Prostate gland (tissue), 2 donors: ENCODE results near the gene DMD. TPM values are rescaled to one million over a fixed set of nuclear protein-coding genes. Genes with fewer than 3 reads are reported as not detected.

ENCODE experiments used
- DNase-seq: peaks from one replicate; pipeline ENCODE4 v3.0.0-alpha.2; 2019; ENCODE audit warnings: low spot score
- H3K27ac ChIP-seq, 2 donors: fragments of 200-600 bp; sonication (generic); 2 replicates each; pipeline ENCODE4 v1.5.1; 2017 to 2019
- H3K27me3 ChIP-seq: fragments of 200-600 bp; sonication (generic); replicated peaks from 2 replicates; pipeline ENCODE4 v1.5.1; 2019; ENCODE audit not compliant: insufficient read depth
- H3K36me3 ChIP-seq, 2 donors: fragments of 200-600 bp; sonication (generic); 1 replicate in 1 of 2; 2 replicates in 1 of 2; pipeline versions ENCODE4 v1.5.1 to v1.8.1; 2017 to 2019
- H3K4me1 ChIP-seq: fragments of 200-600 bp; sonication (generic); replicated peaks from 2 replicates; pipeline ENCODE4 v1.5.1; 2019
- H3K4me3 ChIP-seq, 2 donors: fragments of 200-600 bp; sonication (generic); 2 replicates each; pipeline ENCODE4 v1.5.1; 2017 to 2019
- H3K9me3 ChIP-seq: fragments of 200-600 bp; sonication (generic); 2 replicates; pipeline ENCODE4 v1.5.1; 2017
- CTCF ChIP-seq, 4 experiments: fragments of 200-600 bp in 2 of 4; fragments of 450-650 bp in 2 of 4; sonication (generic) in 2 of 4; IDR thresholded peaks; 1 replicate in 3 of 4; 2 replicates in 1 of 4; pipeline ENCODE4 v1.5.1; 2016 to 2019; ENCODE audit warnings: antibody characterized with exemption in 4 of 4, mild to moderate bottlenecking in 2 of 4, moderate library complexity in 2 of 4
- POLR2A ChIP-seq: fragments of 450-650 bp; IDR thresholded peaks from one replicate; pipeline ENCODE4 v1.6.1; 2016; ENCODE audit warnings: antibody characterized with exemption, mild to moderate bottlenecking
- POLR2AphosphoS5 ChIP-seq: sonication (generic); formaldehyde crosslinking; IDR thresholded peaks from one replicate; pipeline ENCODE4 v1.6.1; 2017; ENCODE audit warnings: antibody characterized with exemption
- WGBS: methylation state at CpG from one replicate; pipeline ENCODE4 v1.1.5; 2018; 5-methylcytosine and 5-hydroxymethylcytosine counted together
- intact Hi-C: fragments of 100-400 bp; cut with DNase I; formaldehyde crosslinking; loops from one replicate; pipeline ENCODE4 v1.14.2; 2022
- total RNA-seq, 2 donors: library from RNA; depleted of rRNA; stranded (reverse); fragments of >200 nt; gene quantifications; one replicate each; pipeline ENCODE4 v1.1.0, GENCODE V29; 2016

Gene DMD
- total RNA-seq, 2 donors from 2014 or later: 17.6 to 34.8 TPM

GRCh38 chrX:33041141-33041540 lies 170.2 kb downstream of the DMD start:
- no peak for TF ChIP-seq POLR2AphosphoS5
- TF ChIP-seq CTCF (IDR thresholded peaks at IDR 0.05): no peak
- no peak for TF ChIP-seq POLR2A
- Histone ChIP-seq H3K4me3 (no peak overlapping the region), H3K4me1 (no peaks in the 10 kb centered on the region), H3K36me3 (no peaks in the 10 kb centered on the region), H3K9me3 (no peaks in the 10 kb centered on the region), H3K27ac (no peak overlapping the region), H3K27me3 (no peaks in the 10 kb centered on the region)
- 97% methylated on average over 22 of the region's 22 CpGs for WGBS
- no peak for DNase-seq
- intact Hi-C loops: no loop called here

DNA sequence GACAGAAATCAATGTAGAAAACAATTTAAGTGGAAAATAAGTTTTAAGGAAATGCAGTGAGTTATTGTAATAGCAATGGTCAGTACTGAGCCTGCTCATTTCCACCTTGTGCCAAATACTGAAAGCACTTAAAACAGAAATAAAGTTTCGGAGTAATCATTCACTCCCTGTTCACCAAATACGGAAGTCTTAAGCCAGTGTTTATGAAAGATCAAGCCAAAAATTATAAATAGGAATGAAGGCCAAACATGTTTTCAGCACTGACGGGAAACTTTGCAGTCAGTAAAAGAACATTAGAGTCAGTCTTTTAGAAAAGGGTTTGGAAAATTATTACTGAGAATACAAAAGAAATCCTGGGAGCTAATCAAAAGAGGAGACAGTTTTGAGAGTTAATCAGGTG lies 178.6 kb downstream of the DMD start:
- intact Hi-C loops: no loop called here
- no peaks in the 10 kb centered on the region for H3K36me3 ChIP-seq
- H3K4me1 ChIP-seq: no peaks in the 10 kb centered on the region
- DNase-seq: no peak
- no peak for TF ChIP-seq POLR2AphosphoS5
- no peak for TF ChIP-seq CTCF (IDR thresholded peaks at IDR 0.05)
- TF ChIP-seq POLR2A: no peak
- no peak overlapping the region for H3K27ac ChIP-seq
- no peaks in the 10 kb centered on the region for H3K9me3 ChIP-seq
- 50% methylated on average over 3 of the region's 3 CpGs for WGBS
- H3K4me3 ChIP-seq: no peak overlapping the region
- no peaks in the 10 kb centered on the region for H3K27me3 ChIP-seq

GRCh38 chrX:33014949-33015348 lies 196.4 kb downstream of the DMD start:
- DNase-seq: no peak
- TF ChIP-seq CTCF (IDR thresholded peaks at IDR 0.05) (no peak), POLR2AphosphoS5 (no peak), POLR2A (no peak)
- Histone ChIP-seq H3K9me3 (no peaks in the 10 kb centered on the region), H3K27ac (no peak overlapping the region), H3K27me3 (no peaks in the 10 kb centered on the region), H3K4me1 (no peaks in the 10 kb centered on the region), H3K36me3 (no peaks in the 10 kb centered on the region), H3K4me3 (no peak overlapping the region)
- 91% methylated on average over 6 of the region's 6 CpGs for WGBS
- intact Hi-C loops: no loop called here

DNA sequence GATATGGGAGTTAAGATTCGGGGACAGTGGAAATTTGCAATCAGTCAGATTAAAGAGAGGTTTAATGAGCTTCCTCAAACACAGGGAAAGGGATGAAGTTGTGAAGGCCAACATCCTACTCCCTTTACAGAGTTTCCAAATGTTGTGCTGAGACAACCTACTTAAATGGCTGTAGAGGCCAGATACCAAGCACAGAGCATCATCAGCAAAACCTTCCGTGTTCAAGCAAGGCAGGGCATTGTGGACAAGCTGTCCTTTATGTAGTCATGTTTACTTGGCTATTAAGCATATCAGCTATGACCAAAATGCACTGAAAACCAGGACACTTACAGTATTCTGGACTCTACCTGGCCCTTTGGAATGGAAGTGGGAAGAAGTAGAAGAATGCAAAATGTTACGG lies 197.3 kb downstream of the DMD start:
- 100% methylated on average over 3 of the region's 3 CpGs for WGBS
- TF ChIP-seq POLR2AphosphoS5 (no peak), POLR2A (no peak), CTCF (IDR thresholded peaks at IDR 0.05) (no peak)
- Histone ChIP-seq H3K27ac (no peak overlapping the region), H3K36me3 (no peaks in the 10 kb centered on the region), H3K9me3 (no peaks in the 10 kb centered on the region), H3K27me3 (no peaks in the 10 kb centered on the region), H3K4me3 (no peak overlapping the region), H3K4me1 (no peaks in the 10 kb centered on the region)
- DNase-seq: no peak
- intact Hi-C loops: no loop called here

DNA sequence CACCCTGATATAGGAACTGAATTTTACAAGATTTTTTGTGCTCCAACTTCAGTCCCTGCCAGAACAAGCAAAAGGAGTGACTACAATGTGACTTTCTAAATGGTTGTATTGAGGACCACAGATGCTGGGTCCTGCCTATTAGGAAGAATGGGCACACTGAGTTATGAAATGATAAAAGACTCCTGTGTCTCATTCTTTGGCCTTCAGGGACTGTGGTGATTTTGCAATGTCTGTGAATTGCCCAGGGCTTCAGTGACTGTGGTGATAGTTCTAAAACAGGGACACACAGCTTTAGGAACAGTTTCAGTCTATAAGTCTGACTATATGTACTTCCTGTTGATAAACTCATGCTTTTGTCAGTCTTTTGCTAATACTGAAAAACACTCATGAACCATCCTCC lies 210.2 kb downstream of the DMD start:
- TF ChIP-seq CTCF (IDR thresholded peaks at IDR 0.05) (no peak), POLR2A (no peak), POLR2AphosphoS5 (no peak)
- H3K9me3 ChIP-seq: no peaks in the 10 kb centered on the region
- no peak for DNase-seq
- H3K4me1 ChIP-seq: no peaks in the 10 kb centered on the region
- no peak overlapping the region for H3K27ac ChIP-seq
- H3K27me3 ChIP-seq: no peaks in the 10 kb centered on the region
- no peaks in the 10 kb centered on the region for H3K36me3 ChIP-seq
- intact Hi-C loops: no loop called here
- no peak overlapping the region for H3K4me3 ChIP-seq
